ENCODE data around the gene HDAC1.
"Not testable (repeated sequence)": the region's sequence is repeated elsewhere in the genome, so short reads cannot be mapped to it uniquely, and the experiment has no call there.

Gene HDAC1

GRCh38 chr1:32274646-32275340 is 17.1 kb upstream of the HDAC1 start:
- no peak for DNase-seq

GRCh38 chr1:32275424-32275823 is 16.5 kb upstream of the HDAC1 start:
- DNase-seq, result no peak

- no peak for DNase-seq
These were observed 15.7 kb upstream of the HDAC1 start for GRCh38 chr1:32276032-32276782.

- not testable (repeated sequence) for DNase-seq
These were observed 7.1 kb upstream of the HDAC1 start for GRCh38 chr1:32284777-32285176.

GRCh38 chr1:32285658-32286057 is 6.2 kb upstream of the HDAC1 start:
- DNase-seq, result no peak

GRCh38 chr1:32286763-32287162 is 5.1 kb upstream of the HDAC1 start:
- DNase-seq, result no peak

GRCh38 chr1:32289256-32289655 is 2.6 kb upstream of the HDAC1 start:
- DNase-seq, result no peak

GRCh38 chr1:32291145-32291707 is 657 bp upstream of the HDAC1 start:
- DNase-seq, result no peak

- DNase-seq, result not testable (repeated sequence)
These were observed 6.3 kb downstream of the HDAC1 start for GRCh38 chr1:32298211-32298610.

- DNase-seq, result no peak
These were observed 7.4 kb downstream of the HDAC1 start for GRCh38 chr1:32299327-32299726.

- no peak for DNase-seq
These were observed 11.5 kb downstream of the HDAC1 start for GRCh38 chr1:32303358-32303757.

GRCh38 chr1:32303997-32304622 is 12.2 kb downstream of the HDAC1 start:
- DNase-seq, result no peak

GRCh38 chr1:32305310-32305709 is 13.4 kb downstream of the HDAC1 start:
- DNase-seq, result no peak

- no peak for DNase-seq
These were observed 15.4 kb downstream of the HDAC1 start for GRCh38 chr1:32307324-32307723.

- no peak for DNase-seq
These were observed 18.1 kb downstream of the HDAC1 start for GRCh38 chr1:32309960-32310359.

- DNase-seq, result no peak
These were observed 20.0 kb downstream of the HDAC1 start for GRCh38 chr1:32311709-32312393.

- DNase-seq, result no peak
These were observed 25.0 kb downstream of the HDAC1 start for GRCh38 chr1:32316903-32317277.

- no peak for DNase-seq
These were observed 26.4 kb downstream of the HDAC1 start for GRCh38 chr1:32318127-32318869.

GRCh38 chr1:32321712-32322291 is 29.9 kb downstream of the HDAC1 start:
- peak; percentile 58 for DNase-seq

GRCh38 chr1:32327204-32327603 is 35.3 kb downstream of the HDAC1 start:
- no peak for DNase-seq

- DNase-seq, result no peak
These were observed 38.1 kb downstream of the HDAC1 start for GRCh38 chr1:32329931-32330466.
